Liver (tissue), 3 donors: ENCODE measurements around the gene DOK3.

Source experiments
- HNF4G ChIP-seq: IDR thresholded peaks from 2 replicates; pipeline ENCODE4 v1.6.1; 2016; ENCODE audit warnings: antibody characterized with exemption
- RAD21 ChIP-seq, 2 donors: IDR thresholded peaks; 2 replicates each; pipeline ENCODE4 v1.6.1; 2016; ENCODE audit warnings: antibody characterized with exemption in 2 of 2, mild to moderate bottlenecking in 2 of 2
- TF ChIP-seq, protein P1 (sequence below): IDR thresholded peaks from 2 replicates; pipeline ENCODE4 v1.6.1; 2016; ENCODE audit warnings: antibody characterized with exemption
- TF ChIP-seq, protein P2 (sequence below): fragments of 150-350 bp; IDR thresholded peaks from 2 replicates; pipeline ENCODE4 v1.5.1; 2017; ENCODE audit warnings: improper control_type of control experiment, low read depth, low read length; ENCODE audit not compliant: missing input control
- donor health status: healthy.
- donor health status: healthy.

DNA sequence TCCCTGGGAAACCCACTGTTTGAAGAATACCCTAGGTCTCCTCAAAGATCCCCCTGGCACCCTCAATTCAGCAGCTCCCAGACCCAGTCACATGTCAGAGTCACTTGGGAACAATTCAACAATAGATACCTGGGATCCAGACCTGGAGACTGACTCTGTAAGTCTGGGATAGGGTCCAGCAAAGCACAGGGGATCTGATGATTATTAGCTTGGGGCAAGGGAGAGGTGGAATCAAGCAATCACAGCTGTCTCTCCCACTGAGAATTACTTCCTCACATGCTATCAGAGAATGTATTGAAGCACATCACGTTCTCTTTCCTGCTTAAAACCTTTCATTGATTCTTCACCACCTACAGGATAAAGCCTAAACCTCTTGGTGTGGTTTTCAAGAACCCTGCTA is 38.9 kb upstream of the DOK3 start:
- TF ChIP-seq RAD21 (IDR thresholded peaks at IDR 0.05): no peak
- TF ChIP-seq HNF4G: no peak
- TF ChIP-seq, protein P1, sequence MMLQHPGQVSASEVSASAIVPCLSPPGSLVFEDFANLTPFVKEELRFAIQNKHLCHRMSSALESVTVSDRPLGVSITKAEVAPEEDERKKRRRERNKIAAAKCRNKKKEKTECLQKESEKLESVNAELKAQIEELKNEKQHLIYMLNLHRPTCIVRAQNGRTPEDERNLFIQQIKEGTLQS: no peak
- TF ChIP-seq, protein P2, sequence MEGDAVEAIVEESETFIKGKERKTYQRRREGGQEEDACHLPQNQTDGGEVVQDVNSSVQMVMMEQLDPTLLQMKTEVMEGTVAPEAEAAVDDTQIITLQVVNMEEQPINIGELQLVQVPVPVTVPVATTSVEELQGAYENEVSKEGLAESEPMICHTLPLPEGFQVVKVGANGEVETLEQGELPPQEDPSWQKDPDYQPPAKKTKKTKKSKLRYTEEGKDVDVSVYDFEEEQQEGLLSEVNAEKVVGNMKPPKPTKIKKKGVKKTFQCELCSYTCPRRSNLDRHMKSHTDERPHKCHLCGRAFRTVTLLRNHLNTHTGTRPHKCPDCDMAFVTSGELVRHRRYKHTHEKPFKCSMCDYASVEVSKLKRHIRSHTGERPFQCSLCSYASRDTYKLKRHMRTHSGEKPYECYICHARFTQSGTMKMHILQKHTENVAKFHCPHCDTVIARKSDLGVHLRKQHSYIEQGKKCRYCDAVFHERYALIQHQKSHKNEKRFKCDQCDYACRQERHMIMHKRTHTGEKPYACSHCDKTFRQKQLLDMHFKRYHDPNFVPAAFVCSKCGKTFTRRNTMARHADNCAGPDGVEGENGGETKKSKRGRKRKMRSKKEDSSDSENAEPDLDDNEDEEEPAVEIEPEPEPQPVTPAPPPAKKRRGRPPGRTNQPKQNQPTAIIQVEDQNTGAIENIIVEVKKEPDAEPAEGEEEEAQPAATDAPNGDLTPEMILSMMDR: no peak
